Measurements from ENCODE around the gene FAM76B.

FAM76B gene

DNA sequence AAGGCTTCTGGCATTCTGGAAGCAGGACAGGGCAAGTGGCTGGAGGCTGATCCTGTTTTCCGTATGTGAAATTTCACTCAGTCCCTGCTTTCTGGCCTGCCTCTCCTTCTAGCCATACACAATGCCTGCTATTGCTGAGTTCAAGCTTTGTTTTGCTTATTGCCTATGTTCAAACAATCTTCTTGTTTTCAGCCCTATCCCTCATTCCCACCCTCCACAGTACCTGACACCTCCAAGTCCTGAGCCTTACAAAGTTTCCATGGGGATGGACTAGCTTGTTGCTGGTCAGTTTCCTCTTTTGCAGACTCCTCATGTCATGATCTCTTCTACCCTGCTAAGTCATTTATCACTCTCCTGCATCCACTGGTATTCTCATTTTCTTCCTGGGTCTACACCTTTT is 38.1 kb downstream of the FAM76B start:
- Histone ChIP-seq H3K9ac (ENCODE audit: low read length) (no peak overlapping the region), H3K36me3 (ENCODE audit: control insufficient read depth in 1 of 2, insufficient read depth in 2 of 2, low read length in 2 of 2) (no peaks in the 10 kb centered on the region), H3K9me3 (ENCODE audit: insufficient read depth, low read depth, low read length) (no peaks in the 10 kb centered on the region), H4K12ac (ENCODE audit: low read depth, low read length) (no peak overlapping the region), H3K4me3 (ENCODE audit: low read depth, low read length) (no peak overlapping the region), H2BK120ac (ENCODE audit: insufficient read depth, low read length, poor library complexity) (no peak overlapping the region), H4K8ac (ENCODE audit: low read depth, low read length) (no peak overlapping the region), H3K79me2 (ENCODE audit: control insufficient read depth, insufficient read depth, low read length, poor library complexity) (no peaks in the 10 kb centered on the region), H2BK12ac (ENCODE audit: low read length) (no peak overlapping the region), H3K27me3 (ENCODE audit: insufficient read depth, low read length) (no peaks in the 10 kb centered on the region), H2AFZ (ENCODE audit: insufficient read depth, low read length, poor library complexity) (no peak overlapping the region), H2BK5ac (ENCODE audit: low read depth, low read length, poor library complexity) (no peak overlapping the region), H3K18ac (ENCODE audit: low read length) (no peak overlapping the region), H3K4ac (ENCODE audit: low read depth, low read length) (no peak overlapping the region), H2AK5ac (ENCODE audit: low read length) (no peak overlapping the region), H3K23ac (ENCODE audit: low read length) (no peak overlapping the region), H4K91ac (ENCODE audit: low read depth, low read length) (no peak overlapping the region), H3K4me1 (ENCODE audit: control insufficient read depth in 1 of 2, insufficient read depth in 2 of 2, low read length in 2 of 2) (no peaks in the 10 kb centered on the region), H3K27ac (ENCODE audit: low read depth, low read length) (no peak overlapping the region), H3K14ac (ENCODE audit: low read length) (no peak overlapping the region), H3K4me2 (ENCODE audit: low read length) (no peak overlapping the region), H3K79me1 (ENCODE audit: low read length) (no peaks in the 10 kb centered on the region)
- no peak for DNase-seq
- WGBS (ENCODE audit: extremely low coverage, insufficient coverage, insufficient read length), result no CpG with 5 or more reads among the region's 1 CpG

DNA sequence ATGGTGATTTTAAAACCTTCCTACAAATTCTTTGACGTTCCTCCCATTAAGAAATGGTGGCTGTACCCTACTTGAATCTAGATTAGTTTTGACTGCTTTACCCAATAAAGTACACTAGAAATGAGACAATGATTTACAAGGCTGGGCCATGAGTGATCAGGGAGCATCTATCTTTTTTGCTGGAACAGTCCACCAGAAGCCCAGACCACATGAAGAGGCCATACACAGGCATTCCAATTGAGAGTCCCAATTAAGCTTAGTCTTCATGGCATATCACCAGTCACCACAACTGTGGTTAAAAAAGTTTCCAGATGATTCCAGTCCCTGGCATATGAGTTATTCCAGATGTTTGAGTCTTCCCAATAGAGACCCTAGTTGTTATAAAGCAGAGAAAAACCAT is 39.5 kb downstream of the FAM76B start:
- H3K14ac ChIP-seq (ENCODE audit: low read length), result no peak overlapping the region
- no peaks in the 10 kb centered on the region for H3K79me2 ChIP-seq (ENCODE audit: control insufficient read depth, insufficient read depth, low read length, poor library complexity)
- H3K79me1 ChIP-seq (ENCODE audit: low read length), result no peaks in the 10 kb centered on the region
- WGBS (ENCODE audit: extremely low coverage, insufficient coverage, insufficient read length), result no CpG with 5 or more reads among the region's 1 CpG
- H3K36me3 ChIP-seq (ENCODE audit: control insufficient read depth in 1 of 2, insufficient read depth in 2 of 2, low read length in 2 of 2), result no peaks in the 10 kb centered on the region
- H4K12ac ChIP-seq (ENCODE audit: low read depth, low read length), result no peak overlapping the region
- no peaks in the 10 kb centered on the region for H3K9me3 ChIP-seq (ENCODE audit: insufficient read depth, low read depth, low read length)
- H2BK5ac ChIP-seq (ENCODE audit: low read depth, low read length, poor library complexity), result no peak overlapping the region
- DNase-seq, result no peak
- H4K91ac ChIP-seq (ENCODE audit: low read depth, low read length), result no peak overlapping the region
- H4K8ac ChIP-seq (ENCODE audit: low read depth, low read length), result no peak overlapping the region
- H2BK120ac ChIP-seq (ENCODE audit: insufficient read depth, low read length, poor library complexity), result no peak overlapping the region
- no peaks in the 10 kb centered on the region for H3K27me3 ChIP-seq (ENCODE audit: insufficient read depth, low read length)
- no peak overlapping the region for H3K18ac ChIP-seq (ENCODE audit: low read length)
- no peak overlapping the region for H3K9ac ChIP-seq (ENCODE audit: low read length)
- no peak overlapping the region for H3K4me2 ChIP-seq (ENCODE audit: low read length)
- no peak overlapping the region for H3K4me3 ChIP-seq (ENCODE audit: low read depth, low read length)
- no peak overlapping the region for H2AFZ ChIP-seq (ENCODE audit: insufficient read depth, low read length, poor library complexity)
- H3K27ac ChIP-seq (ENCODE audit: low read depth, low read length), result no peak overlapping the region
- H3K4me1 ChIP-seq (ENCODE audit: control insufficient read depth in 1 of 2, insufficient read depth in 2 of 2, low read length in 2 of 2), result no peaks in the 10 kb centered on the region
- H2BK12ac ChIP-seq (ENCODE audit: low read length), result no peak overlapping the region
- no peak overlapping the region for H3K4ac ChIP-seq (ENCODE audit: low read depth, low read length)
- H3K23ac ChIP-seq (ENCODE audit: low read length), result no peak overlapping the region
- H2AK5ac ChIP-seq (ENCODE audit: low read length), result no peak overlapping the region

DNA sequence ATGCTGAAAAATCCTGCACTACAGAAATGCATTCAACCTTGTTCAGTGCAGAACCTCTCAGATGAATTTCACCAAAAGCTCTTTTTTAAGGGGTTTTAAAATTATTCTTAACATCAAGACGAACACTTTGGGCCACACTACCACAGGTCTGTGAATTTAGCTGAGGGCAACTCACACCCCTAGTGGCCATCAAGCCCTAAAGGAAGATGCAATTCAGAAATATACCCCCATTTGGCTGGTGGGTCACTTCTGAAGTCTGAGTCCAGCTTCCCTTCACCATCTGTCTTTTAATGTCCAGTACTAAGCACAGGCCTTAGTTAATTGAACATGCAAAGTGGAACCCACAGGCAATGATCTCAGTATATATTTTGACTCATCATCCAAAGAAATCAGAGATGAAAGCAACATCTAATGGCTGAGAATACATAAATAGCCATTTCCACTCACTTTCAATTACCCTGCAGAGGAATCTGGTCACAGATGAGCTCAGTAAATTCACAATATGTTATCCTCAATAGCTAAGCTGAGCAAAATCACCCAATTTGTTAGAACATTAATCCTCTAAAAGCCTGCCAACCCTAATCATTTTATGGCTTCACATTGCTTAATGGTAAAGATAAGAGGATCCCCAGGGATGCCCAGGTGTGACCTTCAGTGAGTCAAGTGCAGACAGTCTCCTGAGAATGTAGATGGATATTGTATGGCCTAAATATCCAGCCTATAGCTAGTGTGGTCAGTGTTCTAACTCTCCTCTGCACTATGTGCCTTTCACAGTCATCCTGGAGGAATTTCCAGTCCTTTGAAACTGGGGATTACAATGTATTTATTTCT is 50.3 kb downstream of the FAM76B start:
- H3K18ac ChIP-seq (ENCODE audit: low read length), result no peak overlapping the region
- no peak overlapping the region for H2BK120ac ChIP-seq (ENCODE audit: insufficient read depth, low read length, poor library complexity)
- no CpG with 5 or more reads among the region's 1 CpG for WGBS (ENCODE audit: extremely low coverage, insufficient coverage, insufficient read length)

DNA sequence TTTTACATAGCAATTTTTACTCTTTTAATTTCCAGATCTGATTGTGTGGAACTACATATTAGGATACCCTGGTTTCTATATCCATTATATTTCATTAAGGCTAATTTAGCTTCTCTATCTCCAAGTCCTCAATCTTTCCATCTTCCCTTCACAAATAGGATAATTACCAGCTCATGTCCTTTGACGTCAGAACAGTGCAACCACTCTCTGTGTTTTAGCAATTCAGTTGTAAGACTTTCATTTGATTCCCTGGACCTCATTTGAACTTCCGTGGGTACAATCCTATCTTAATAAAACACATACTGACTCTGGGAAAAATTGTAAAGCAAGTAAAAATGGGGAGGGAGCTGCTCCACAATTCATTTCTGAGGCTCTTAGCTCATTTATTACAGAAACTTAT is 52.8 kb downstream of the FAM76B start:
- no peaks in the 10 kb centered on the region for H3K27me3 ChIP-seq (ENCODE audit: insufficient read depth, low read length)
- no peak overlapping the region for H2BK120ac ChIP-seq (ENCODE audit: insufficient read depth, low read length, poor library complexity)
- no peak overlapping the region for H2AFZ ChIP-seq (ENCODE audit: insufficient read depth, low read length, poor library complexity)
- H2BK5ac ChIP-seq (ENCODE audit: low read depth, low read length, poor library complexity), result no peak overlapping the region
- no peaks in the 10 kb centered on the region for H3K4me1 ChIP-seq (ENCODE audit: control insufficient read depth in 1 of 2, insufficient read depth in 2 of 2, low read length in 2 of 2)
- H3K14ac ChIP-seq (ENCODE audit: low read length), result no peak overlapping the region
- H3K4ac ChIP-seq (ENCODE audit: low read depth, low read length), result no peak overlapping the region
- no peak overlapping the region for H3K18ac ChIP-seq (ENCODE audit: low read length)
- no peak overlapping the region for H3K9ac ChIP-seq (ENCODE audit: low read length)
- H3K79me1 ChIP-seq (ENCODE audit: low read length), result no peaks in the 10 kb centered on the region
- H3K4me3 ChIP-seq (ENCODE audit: low read depth, low read length), result no peak overlapping the region
- H2BK12ac ChIP-seq (ENCODE audit: low read length), result no peak overlapping the region
- H3K79me2 ChIP-seq (ENCODE audit: control insufficient read depth, insufficient read depth, low read length, poor library complexity), result no peaks in the 10 kb centered on the region
- H3K36me3 ChIP-seq (ENCODE audit: control insufficient read depth in 1 of 2, insufficient read depth in 2 of 2, low read length in 2 of 2), result no peaks in the 10 kb centered on the region
- DNase-seq, result no peak
- H3K4me2 ChIP-seq (ENCODE audit: low read length), result no peak overlapping the region
- no peak overlapping the region for H2AK5ac ChIP-seq (ENCODE audit: low read length)
- H3K23ac ChIP-seq (ENCODE audit: low read length), result no peak overlapping the region
- WGBS (ENCODE audit: extremely low coverage, insufficient coverage, insufficient read length), result no CpG with 5 or more reads among the region's 2 CpGs
- no peak overlapping the region for H4K91ac ChIP-seq (ENCODE audit: low read depth, low read length)
- no peak overlapping the region for H4K8ac ChIP-seq (ENCODE audit: low read depth, low read length)
- no peak overlapping the region for H4K12ac ChIP-seq (ENCODE audit: low read depth, low read length)
- no peak overlapping the region for H3K27ac ChIP-seq (ENCODE audit: low read depth, low read length)
- no peaks in the 10 kb centered on the region for H3K9me3 ChIP-seq (ENCODE audit: insufficient read depth, low read depth, low read length)

More for the DNA sequence above, 50.3 kb downstream of the FAM76B start:
- H3K27ac ChIP-seq (ENCODE audit: low read depth, low read length), result no peak overlapping the region
- no peaks in the 10 kb centered on the region for H3K9me3 ChIP-seq (ENCODE audit: insufficient read depth, low read depth, low read length)
- no peak overlapping the region for H4K12ac ChIP-seq (ENCODE audit: low read depth, low read length)
- no peak overlapping the region for H2AK5ac ChIP-seq (ENCODE audit: low read length)
- DNase-seq, result no peak
- no peak overlapping the region for H3K23ac ChIP-seq (ENCODE audit: low read length)
- no peak overlapping the region for H4K91ac ChIP-seq (ENCODE audit: low read depth, low read length)
- no peak overlapping the region for H3K4me3 ChIP-seq (ENCODE audit: low read depth, low read length)
- no peaks in the 10 kb centered on the region for H3K4me1 ChIP-seq (ENCODE audit: control insufficient read depth in 1 of 2, insufficient read depth in 2 of 2, low read length in 2 of 2)
- no peaks in the 10 kb centered on the region for H3K36me3 ChIP-seq (ENCODE audit: control insufficient read depth in 1 of 2, insufficient read depth in 2 of 2, low read length in 2 of 2)
- no peak overlapping the region for H3K9ac ChIP-seq (ENCODE audit: low read length)
- no peak overlapping the region for H2AFZ ChIP-seq (ENCODE audit: insufficient read depth, low read length, poor library complexity)
- no peaks in the 10 kb centered on the region for H3K79me2 ChIP-seq (ENCODE audit: control insufficient read depth, insufficient read depth, low read length, poor library complexity)
- no peak overlapping the region for H3K4me2 ChIP-seq (ENCODE audit: low read length)
- H3K14ac ChIP-seq (ENCODE audit: low read length), result no peak overlapping the region
- H3K4ac ChIP-seq (ENCODE audit: low read depth, low read length), result no peak overlapping the region
- H2BK12ac ChIP-seq (ENCODE audit: low read length), result no peak overlapping the region
- no peak overlapping the region for H2BK5ac ChIP-seq (ENCODE audit: low read depth, low read length, poor library complexity)
- no peak overlapping the region for H4K8ac ChIP-seq (ENCODE audit: low read depth, low read length)
- H3K79me1 ChIP-seq (ENCODE audit: low read length), result no peaks in the 10 kb centered on the region
- no peaks in the 10 kb centered on the region for H3K27me3 ChIP-seq (ENCODE audit: insufficient read depth, low read length)
